Neutrophil (primary cell): ENCODE results near the gene ARHGEF40.

Experiments used
- H3K27ac ChIP-seq: fragments of 200-600 bp; sonication (generic); 2 replicates; pipeline ENCODE4 v1.5.1; 2016; ENCODE audit warnings: mild to moderate bottlenecking, moderate library complexity
- H3K27me3 ChIP-seq: fragments of 200-600 bp; sonication (generic); 2 replicates; pipeline ENCODE4 v1.6.0; 2016; ENCODE audit warnings: mild to moderate bottlenecking
- H3K36me3 ChIP-seq: fragments of 200-600 bp; sonication (generic); 2 replicates; pipeline ENCODE4 v1.5.1; 2017
- H3K4me1 ChIP-seq, 2 experiments: fragments of 200-600 bp in 1 of 2; sonication (generic) in 1 of 2; 1 replicate in 1 of 2; 2 replicates in 1 of 2; pipeline versions ENCODE4 v1.5.1 to v1.6.1; 2013 to 2016; ENCODE audit warnings: low read depth in 1 of 2, low read length in 1 of 2, mild to moderate bottlenecking in 1 of 2, moderate library complexity in 1 of 2; ENCODE audit not compliant: control insufficient read depth in 1 of 2, insufficient read depth in 1 of 2
- H3K4me3 ChIP-seq, 2 experiments: fragments of 200-600 bp in 1 of 2; sonication (generic) in 1 of 2; 1 replicate in 1 of 2; 2 replicates in 1 of 2; pipeline ENCODE4 v1.5.1; 2013 to 2016; ENCODE audit warnings: low read depth in 1 of 2, low read length in 1 of 2, mild to moderate bottlenecking in 1 of 2, moderate library complexity in 1 of 2
- H3K9me3 ChIP-seq: fragments of 200-600 bp; sonication (generic); 2 replicates; pipeline ENCODE4 v1.5.1; 2016
- TF ChIP-seq, protein P1 (sequence below): fragments of 200-600 bp; sonication (generic); IDR thresholded peaks from 2 replicates; pipeline ENCODE4 v1.5.1; 2016; ENCODE audit warnings: antibody characterized with exemption

Gene ARHGEF40

DNA sequence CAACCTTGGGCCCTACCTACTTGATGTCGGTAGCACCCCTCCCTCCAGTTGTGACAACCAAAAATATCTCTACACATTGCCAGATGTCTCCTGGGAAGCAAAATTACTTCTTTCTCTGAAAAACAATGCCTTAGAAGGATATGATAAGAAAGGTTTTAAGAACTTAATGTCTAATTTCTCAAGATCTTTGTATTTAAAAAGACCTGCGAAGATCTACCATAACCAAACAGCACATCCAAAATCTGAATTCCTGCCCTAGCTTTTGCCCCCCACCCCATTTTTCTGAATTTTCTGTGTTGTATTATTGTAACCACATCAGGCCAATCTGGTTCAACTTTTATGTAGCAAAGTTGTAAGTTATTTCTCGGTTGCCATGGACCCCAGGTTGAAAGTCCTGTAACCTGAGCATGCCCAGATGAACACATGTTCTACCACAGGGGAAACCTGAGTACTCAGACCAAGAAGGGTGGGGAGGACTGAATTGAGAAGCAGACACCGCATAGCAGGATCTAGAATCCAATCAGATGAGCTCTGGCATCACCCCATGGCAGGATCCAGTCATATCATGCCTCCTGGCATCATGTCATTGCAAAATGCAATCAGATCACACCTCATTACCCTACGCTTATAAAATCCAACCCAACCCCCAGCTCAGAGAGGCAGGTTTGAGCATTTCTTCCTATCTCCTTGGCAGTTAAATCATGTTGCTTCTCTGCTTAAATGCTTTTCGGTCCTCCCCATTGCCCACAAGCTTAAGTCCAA, 39.5 kb downstream of the ARHGEF40 start:
- Histone ChIP-seq H3K27ac (no peak overlapping the region), H3K36me3 (no peaks in the 10 kb centered on the region), H3K4me3 (no peak overlapping the region), H3K4me1 (peaks cover 14 to 16% of the 10 kb centered on the region in 2 experiments), H3K27me3 (no peaks in the 10 kb centered on the region), H3K9me3 (no peaks in the 10 kb centered on the region)
- TF ChIP-seq, protein P1, sequence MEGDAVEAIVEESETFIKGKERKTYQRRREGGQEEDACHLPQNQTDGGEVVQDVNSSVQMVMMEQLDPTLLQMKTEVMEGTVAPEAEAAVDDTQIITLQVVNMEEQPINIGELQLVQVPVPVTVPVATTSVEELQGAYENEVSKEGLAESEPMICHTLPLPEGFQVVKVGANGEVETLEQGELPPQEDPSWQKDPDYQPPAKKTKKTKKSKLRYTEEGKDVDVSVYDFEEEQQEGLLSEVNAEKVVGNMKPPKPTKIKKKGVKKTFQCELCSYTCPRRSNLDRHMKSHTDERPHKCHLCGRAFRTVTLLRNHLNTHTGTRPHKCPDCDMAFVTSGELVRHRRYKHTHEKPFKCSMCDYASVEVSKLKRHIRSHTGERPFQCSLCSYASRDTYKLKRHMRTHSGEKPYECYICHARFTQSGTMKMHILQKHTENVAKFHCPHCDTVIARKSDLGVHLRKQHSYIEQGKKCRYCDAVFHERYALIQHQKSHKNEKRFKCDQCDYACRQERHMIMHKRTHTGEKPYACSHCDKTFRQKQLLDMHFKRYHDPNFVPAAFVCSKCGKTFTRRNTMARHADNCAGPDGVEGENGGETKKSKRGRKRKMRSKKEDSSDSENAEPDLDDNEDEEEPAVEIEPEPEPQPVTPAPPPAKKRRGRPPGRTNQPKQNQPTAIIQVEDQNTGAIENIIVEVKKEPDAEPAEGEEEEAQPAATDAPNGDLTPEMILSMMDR: no peak

DNA sequence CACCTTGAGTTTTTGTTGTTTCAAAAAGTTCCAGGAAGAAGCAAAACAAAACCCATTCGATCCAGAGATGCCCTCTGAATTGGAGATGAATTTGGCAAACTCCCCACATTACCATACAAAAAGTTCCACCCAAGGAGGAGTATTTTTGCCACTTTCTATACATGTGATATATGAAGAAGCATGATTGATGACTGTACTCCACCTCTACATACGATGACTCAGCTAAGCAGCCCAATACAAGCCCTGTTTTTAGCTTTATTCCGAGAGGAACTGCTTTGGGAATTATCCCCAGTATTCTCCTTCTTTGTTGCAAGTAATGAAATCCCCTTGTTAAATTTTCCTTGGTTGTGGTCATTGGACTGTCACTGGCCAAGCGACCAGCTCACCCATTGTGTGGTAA, 42.2 kb downstream of the ARHGEF40 start:
- Histone ChIP-seq H3K4me1 (no peaks in the 10 kb centered on the region), H3K27ac (no peak overlapping the region), H3K27me3 (no peaks in the 10 kb centered on the region), H3K4me3 (no peak overlapping the region), H3K36me3 (no peaks in the 10 kb centered on the region), H3K9me3 (no peaks in the 10 kb centered on the region)
- TF ChIP-seq, protein P1: no peak

DNA sequence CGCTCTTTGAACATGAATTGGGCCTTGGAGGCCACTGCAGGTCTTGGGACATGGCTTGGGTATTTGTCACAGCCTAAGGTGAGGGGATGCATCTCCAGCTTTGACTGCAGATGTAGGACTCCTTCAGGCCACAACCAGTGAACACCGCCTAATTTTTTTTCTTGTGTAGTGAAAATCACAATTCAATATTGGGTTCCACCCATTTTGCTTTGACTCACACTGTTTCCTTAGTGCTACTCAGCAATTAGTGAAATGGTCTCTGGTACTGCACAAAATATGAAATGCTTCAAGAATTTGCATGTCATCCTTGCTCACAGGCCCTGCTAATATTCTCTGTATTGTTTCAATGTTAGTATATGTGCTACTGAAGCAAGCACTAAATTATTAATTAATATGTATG, 43.3 kb downstream of the ARHGEF40 start:
- Histone ChIP-seq H3K36me3 (no peaks in the 10 kb centered on the region), H3K9me3 (no peaks in the 10 kb centered on the region), H3K4me3 (no peak overlapping the region), H3K27ac (no peak overlapping the region), H3K27me3 (no peaks in the 10 kb centered on the region), H3K4me1 (no peaks in the 10 kb centered on the region)
- TF ChIP-seq, protein P1: no peak

DNA sequence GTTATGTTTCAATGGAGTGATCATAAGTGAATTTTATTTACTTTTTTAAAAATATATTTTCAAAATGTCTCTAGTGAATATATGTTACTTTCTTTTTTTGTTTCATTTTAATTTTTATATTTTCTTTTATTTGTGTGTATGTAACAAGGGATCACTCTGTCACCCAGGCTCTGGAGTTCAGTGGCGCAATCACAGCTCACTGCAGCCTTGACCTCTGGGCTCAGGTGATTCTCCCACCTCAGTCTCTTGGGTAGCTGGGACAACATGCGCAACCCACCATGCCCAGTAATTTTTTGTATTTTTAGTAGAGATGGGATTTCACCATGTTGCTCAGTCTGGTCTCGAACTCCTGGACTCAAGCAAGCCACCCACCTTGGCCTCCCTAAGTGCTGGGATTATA, 48.8 kb downstream of the ARHGEF40 start:
- H3K27me3 ChIP-seq: peaks cover 6% of the 10 kb centered on the region
- no peaks in the 10 kb centered on the region for H3K4me1 ChIP-seq
- no peak overlapping the region for H3K4me3 ChIP-seq
- H3K27ac ChIP-seq: no peak overlapping the region
- no peaks in the 10 kb centered on the region for H3K9me3 ChIP-seq
- TF ChIP-seq, protein P1: no peak
- no peaks in the 10 kb centered on the region for H3K36me3 ChIP-seq

DNA sequence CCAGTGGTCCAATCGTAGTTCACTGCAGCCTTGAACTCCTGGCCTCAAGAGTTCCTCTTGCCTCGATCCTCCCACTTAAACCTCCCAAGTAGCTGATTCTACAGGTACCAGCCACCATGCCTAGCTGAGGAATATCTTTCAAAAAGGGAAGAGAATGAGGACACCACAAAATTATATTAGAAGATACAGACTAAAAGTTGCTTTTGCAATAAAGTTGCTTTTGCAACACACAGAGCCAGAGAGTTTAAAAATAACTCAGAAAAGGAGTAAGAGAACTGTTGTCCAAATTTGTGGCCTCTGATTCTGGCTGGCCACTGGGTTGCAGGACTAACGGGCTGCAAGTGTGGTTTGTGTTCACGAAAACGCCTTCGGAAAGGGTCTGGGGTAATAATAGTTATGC, 50.6 kb downstream of the ARHGEF40 start:
- no peak overlapping the region for H3K4me3 ChIP-seq
- H3K36me3 ChIP-seq: no peaks in the 10 kb centered on the region
- H3K27ac ChIP-seq: no peak overlapping the region
- TF ChIP-seq, protein P1: no peak
- H3K4me1 ChIP-seq: no peaks in the 10 kb centered on the region
- peaks cover 6% of the 10 kb centered on the region for H3K27me3 ChIP-seq
- no peaks in the 10 kb centered on the region for H3K9me3 ChIP-seq
